ENCODE results near the gene MAP2. TPM values are rescaled to one million over a fixed set of nuclear protein-coding genes. Genes with fewer than 3 reads are reported as not detected.

Gene MAP2
- total RNA-seq, 2 experiments from 2014 or later: 0.10 TPM; not detected in 1

DNA sequence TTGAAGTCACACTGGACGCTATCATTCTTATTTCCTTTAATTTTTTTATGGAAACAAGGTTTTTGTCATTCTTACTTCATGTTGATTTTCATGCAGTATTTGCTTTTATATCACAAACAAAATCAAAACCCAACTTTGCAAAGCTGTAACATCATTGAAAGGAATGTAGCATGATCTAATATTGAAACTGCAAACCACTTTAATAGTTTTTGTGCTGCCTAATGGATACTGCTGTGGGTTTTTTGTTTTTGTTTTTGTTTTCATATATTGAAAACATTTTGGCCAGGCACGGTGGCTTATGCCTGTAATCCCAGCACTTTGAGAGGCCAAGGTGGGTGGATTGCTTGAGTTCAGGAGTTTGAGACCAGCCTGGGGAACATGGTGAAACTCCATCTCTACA lies 81.6 kb downstream of the MAP2 start:
- no peaks in the 10 kb centered on the region for H3K9me3 ChIP-seq (ENCODE audit: low read length)
- BruUV-seq (replicated peaks): no TSS peak
- POLR2A ChIA-PET: no interaction called here

DNA sequence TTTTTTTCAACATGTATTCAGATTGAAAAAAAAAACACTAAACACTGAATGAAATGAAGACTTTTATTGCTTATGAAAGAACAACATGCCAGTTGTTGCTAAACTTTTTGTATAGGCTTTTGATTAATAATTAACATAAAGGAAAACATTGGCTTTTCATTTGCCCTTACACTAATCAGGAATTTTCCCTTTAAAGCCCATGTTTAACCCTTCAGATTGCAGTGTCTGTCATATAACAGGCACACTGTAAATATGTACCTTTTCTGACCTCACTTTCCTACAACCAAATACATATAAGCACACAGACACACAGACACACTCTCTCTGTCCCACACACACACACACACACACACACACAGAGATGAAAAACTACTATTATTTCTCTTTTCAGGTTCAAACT lies 84.4 kb downstream of the MAP2 start:
- no peak overlapping the region for H3K27ac ChIP-seq (ENCODE audit: low read depth, low read length, poor library complexity, severe bottlenecking)
- H3K4me1 ChIP-seq (ENCODE audit: insufficient read depth, low read length, poor library complexity, severe bottlenecking): no peaks in the 10 kb centered on the region
- no peak overlapping the region for H3K4me2 ChIP-seq (ENCODE audit: low read length)
- no peaks in the 10 kb centered on the region for H3K9me3 ChIP-seq (ENCODE audit: low read length)
- ChIA-PET CTCF (ENCODE audit: unreplicated experiment) (no interaction called here), POLR2A (no interaction called here)
- no peaks in the 10 kb centered on the region for H3K36me3 ChIP-seq (ENCODE audit: insufficient read depth, low read length)
- no peak for DNase-seq (ENCODE audit: low spot score)
- no TSS peak for BruUV-seq (replicated peaks)
- intact Hi-C loops (cut with micrococcal nuclease; ENCODE audit: unreplicated experiment): no loop called here
- TF ChIP-seq EZH2phosphoT487 (IDR thresholded peaks at IDR 0.05; ENCODE audit: borderline replicate concordance, low read depth, low read length): no peak
- TF ChIP-seq, protein P1, sequence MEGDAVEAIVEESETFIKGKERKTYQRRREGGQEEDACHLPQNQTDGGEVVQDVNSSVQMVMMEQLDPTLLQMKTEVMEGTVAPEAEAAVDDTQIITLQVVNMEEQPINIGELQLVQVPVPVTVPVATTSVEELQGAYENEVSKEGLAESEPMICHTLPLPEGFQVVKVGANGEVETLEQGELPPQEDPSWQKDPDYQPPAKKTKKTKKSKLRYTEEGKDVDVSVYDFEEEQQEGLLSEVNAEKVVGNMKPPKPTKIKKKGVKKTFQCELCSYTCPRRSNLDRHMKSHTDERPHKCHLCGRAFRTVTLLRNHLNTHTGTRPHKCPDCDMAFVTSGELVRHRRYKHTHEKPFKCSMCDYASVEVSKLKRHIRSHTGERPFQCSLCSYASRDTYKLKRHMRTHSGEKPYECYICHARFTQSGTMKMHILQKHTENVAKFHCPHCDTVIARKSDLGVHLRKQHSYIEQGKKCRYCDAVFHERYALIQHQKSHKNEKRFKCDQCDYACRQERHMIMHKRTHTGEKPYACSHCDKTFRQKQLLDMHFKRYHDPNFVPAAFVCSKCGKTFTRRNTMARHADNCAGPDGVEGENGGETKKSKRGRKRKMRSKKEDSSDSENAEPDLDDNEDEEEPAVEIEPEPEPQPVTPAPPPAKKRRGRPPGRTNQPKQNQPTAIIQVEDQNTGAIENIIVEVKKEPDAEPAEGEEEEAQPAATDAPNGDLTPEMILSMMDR (conservative IDR thresholded peaks at IDR 0.05; ENCODE audit: low read length): no peak
- H3K9me2 ChIP-seq (ENCODE audit: insufficient read depth, low read length): no peaks in the 10 kb centered on the region
- H2AFZ ChIP-seq (ENCODE audit: low read length): no peak overlapping the region
- H4K20me1 ChIP-seq (ENCODE audit: insufficient read depth, low read length): no peaks in the 10 kb centered on the region
- H3K4me3 ChIP-seq (ENCODE audit: low read depth, low read length, poor library complexity, severe bottlenecking): no peak overlapping the region
- no peaks in the 10 kb centered on the region for H3K79me2 ChIP-seq (ENCODE audit: insufficient read depth, low read depth, low read length)

More for the DNA sequence above, 81.6 kb downstream of the MAP2 start:
- Histone ChIP-seq H4K20me1 (ENCODE audit: insufficient read depth, low read length) (no peaks in the 10 kb centered on the region), H3K36me3 (ENCODE audit: insufficient read depth, low read length) (no peaks in the 10 kb centered on the region), H3K4me2 (ENCODE audit: low read length) (no peak overlapping the region), H3K79me2 (ENCODE audit: insufficient read depth, low read depth, low read length) (no peaks in the 10 kb centered on the region), H3K4me3 (ENCODE audit: low read depth, low read length, poor library complexity, severe bottlenecking) (no peak overlapping the region), H2AFZ (ENCODE audit: low read length) (no peak overlapping the region), H3K27ac (ENCODE audit: low read depth, low read length, poor library complexity, severe bottlenecking) (no peak overlapping the region), H3K9me2 (ENCODE audit: insufficient read depth, low read length) (no peaks in the 10 kb centered on the region), H3K4me1 (ENCODE audit: insufficient read depth, low read length, poor library complexity, severe bottlenecking) (no peaks in the 10 kb centered on the region)
- CTCF ChIA-PET (ENCODE audit: unreplicated experiment): no interaction called here
- TF ChIP-seq, protein P1 (conservative IDR thresholded peaks at IDR 0.05; ENCODE audit: low read length): no peak
- TF ChIP-seq EZH2phosphoT487 (IDR thresholded peaks at IDR 0.05; ENCODE audit: borderline replicate concordance, low read depth, low read length): no peak
- no peak for DNase-seq (ENCODE audit: low spot score)
- intact Hi-C loops (cut with micrococcal nuclease; ENCODE audit: unreplicated experiment): no loop called here

DNA sequence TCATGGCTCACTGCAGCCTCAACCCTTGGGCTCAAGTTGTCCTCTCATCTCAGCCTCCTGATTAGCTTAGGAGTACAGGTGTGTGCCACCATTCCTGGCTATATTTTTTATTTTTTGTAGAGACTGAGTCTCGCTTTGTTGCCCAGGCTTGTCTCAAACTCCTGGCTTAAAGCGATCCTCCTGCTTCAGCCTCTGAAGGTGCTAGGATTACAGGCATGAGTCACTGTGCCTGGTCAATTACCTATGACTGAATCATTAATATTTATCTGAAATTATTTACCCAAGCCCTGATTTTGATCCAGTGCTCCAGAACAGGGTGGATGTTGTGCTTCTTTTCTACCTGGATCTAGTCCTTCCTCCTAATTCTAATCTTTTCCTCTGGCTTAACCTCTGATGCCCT lies 87.8 kb downstream of the MAP2 start:
- no peaks in the 10 kb centered on the region for H4K20me1 ChIP-seq (ENCODE audit: insufficient read depth, low read length)
- H3K79me2 ChIP-seq (ENCODE audit: insufficient read depth, low read depth, low read length): no peaks in the 10 kb centered on the region
- ChIA-PET POLR2A (no interaction called here), CTCF (ENCODE audit: unreplicated experiment) (no interaction called here)
- H2AFZ ChIP-seq (ENCODE audit: low read length): no peak overlapping the region
- intact Hi-C loops (cut with micrococcal nuclease; ENCODE audit: unreplicated experiment): no loop called here
- no peak for DNase-seq (ENCODE audit: low spot score)
- no peaks in the 10 kb centered on the region for H3K9me2 ChIP-seq (ENCODE audit: insufficient read depth, low read length)
- H3K4me3 ChIP-seq (ENCODE audit: low read depth, low read length, poor library complexity, severe bottlenecking): no peak overlapping the region
- H3K4me2 ChIP-seq (ENCODE audit: low read length): no peak overlapping the region
- H3K27ac ChIP-seq (ENCODE audit: low read depth, low read length, poor library complexity, severe bottlenecking): no peak overlapping the region
- TF ChIP-seq, protein P1 (conservative IDR thresholded peaks at IDR 0.05; ENCODE audit: low read length): no peak
- TF ChIP-seq EZH2phosphoT487 (IDR thresholded peaks at IDR 0.05; ENCODE audit: borderline replicate concordance, low read depth, low read length): no peak
- H3K9me3 ChIP-seq (ENCODE audit: low read length): no peaks in the 10 kb centered on the region
- H3K36me3 ChIP-seq (ENCODE audit: insufficient read depth, low read length): no peaks in the 10 kb centered on the region
- no TSS peak for BruUV-seq (replicated peaks)
- no peaks in the 10 kb centered on the region for H3K4me1 ChIP-seq (ENCODE audit: insufficient read depth, low read length, poor library complexity, severe bottlenecking)

All from OCI-LY7 (cell line).